ENCODE measurements around the gene STAT5B.
"Not testable (repeated sequence)": the region's sequence is repeated elsewhere in the genome, so short reads cannot be mapped to it uniquely, and the experiment has no call there.

- not testable (repeated sequence) for TF ChIP-seq TFAP4 (CRISPR knock-in tag; IDR thresholded peaks at IDR 0.05; ENCODE audit: borderline replicate concordance); CTCF (IDR thresholded peaks at IDR 0.05 in 2 of 3, conservative IDR thresholded peaks at IDR 0.05 in 1 of 3; ENCODE audit: insufficient read depth in 2 of 3, low read depth in 1 of 3, low read length in 3 of 3); GABPA (tag; conservative IDR thresholded peaks at IDR 0.05; ENCODE audit: low read depth); MTA2 (IDR thresholded peaks at IDR 0.05; ENCODE audit: low read depth); BCLAF1 (IDR thresholded peaks at IDR 0.05; ENCODE audit: borderline replicate concordance in 1 of 2, control insufficient read depth in 1 of 2, low read depth in 2 of 2, low read length in 1 of 2); POLR2A (conservative IDR thresholded peaks at IDR 0.05); MEF2D (tag; conservative IDR thresholded peaks at IDR 0.05; ENCODE audit: low read depth); ZBTB49 (CRISPR knock-in tag; IDR thresholded peaks at IDR 0.05; ENCODE audit: borderline replicate concordance)
Measured at GRCh38 chr17:42219280-42219679, 56.9 kb downstream of the STAT5B start.

Data from K562 (cell line).